ENCODE measurements around the gene AVEN. TPM values are rescaled to one million over a fixed set of nuclear protein-coding genes. Genes with fewer than 3 reads are reported as not detected.

AVEN gene
- polyA plus RNA-seq, 3 donors = 13.7 to 17.2 (median 14.4) TPM

Other genes starting within 250 kb of the AVEN start
- under 1 TPM; 0.19 to 0.25 (median 0.19) TPM for gene CHRM5, start 70.7 kb downstream of the AVEN start, polyA plus RNA-seq (ENCODE audit: insufficient read length in 3 of 3)
- 10 to 100 TPM; 79.4 to 84.8 (median 84.8) TPM for gene EMC7, start 62.7 kb upstream of the AVEN start, polyA plus RNA-seq (ENCODE audit: insufficient read length in 3 of 3)
- 1 to 10 TPM; 1.7 to 2.6 (median 2.2) TPM for gene PGBD4, start 62.9 kb upstream of the AVEN start, polyA plus RNA-seq (ENCODE audit: insufficient read length in 3 of 3)
- 10 to 100 TPM; 43.5 to 80.8 (median 76.6) TPM for gene KATNBL1, start 170.9 kb upstream of the AVEN start, polyA plus RNA-seq (ENCODE audit: insufficient read length in 3 of 3)
- 100 to 1,000 TPM; 115 to 125 (median 124) TPM for gene EMC4, start 185.8 kb upstream of the AVEN start, polyA plus RNA-seq (ENCODE audit: insufficient read length in 3 of 3)